H1 (cell line): ENCODE measurements around the gene ZC3H8.

Source experiments
- EP300 ChIP-seq, 2 experiments: IDR thresholded peaks; 1 replicate in 1 of 2; 2 replicates in 1 of 2; pipeline ENCODE4 v1.6.1; 2011 to 2012; ENCODE audit warnings: low read depth in 2 of 2, low read length in 2 of 2, mild to moderate bottlenecking in 2 of 2, borderline replicate concordance in 1 of 2, inconsistent platforms in 1 of 2, moderate library complexity in 1 of 2
- EZH2 ChIP-seq: fragments of 200-600 bp; sonication (generic); IDR thresholded peaks from 2 replicates; pipeline ENCODE4 v1.7.1; 2012; ENCODE audit warnings: low read depth, mild to moderate bottlenecking, moderate library complexity, low read length, inconsistent platforms; ENCODE audit not compliant: severe bottlenecking
- MAFK ChIP-seq: IDR thresholded peaks from 2 replicates; pipeline ENCODE4 v1.6.1; 2012; ENCODE audit warnings: low read depth, mild to moderate bottlenecking, improper control_type of control experiment, low read length
- NANOG ChIP-seq: IDR thresholded peaks from 2 replicates; pipeline ENCODE4 v1.6.1; 2011; ENCODE audit warnings: low read length, low read depth, mild to moderate bottlenecking, inconsistent platforms; ENCODE audit not compliant: insufficient read depth, poor library complexity, severe bottlenecking
- POLR2A ChIP-seq, 2 experiments: IDR thresholded peaks; 1 replicate in 1 of 2; 2 replicates in 1 of 2; pipeline ENCODE4 v1.6.1; 2011; ENCODE audit warnings: low read depth in 2 of 2, low read length in 2 of 2, mild to moderate bottlenecking in 2 of 2; ENCODE audit errors: control extremely low read depth in 1 of 2
- TBP ChIP-seq: IDR thresholded peaks from 2 replicates; pipeline ENCODE4 v1.6.1; 2011; ENCODE audit warnings: low read depth, low read length, improper control_type of control experiment
- ZNF274 ChIP-seq: IDR thresholded peaks from 2 replicates; pipeline ENCODE4 v1.7.0; 2012; ENCODE audit warnings: low read length, borderline replicate concordance; ENCODE audit errors: extremely low read depth
- TF ChIP-seq, protein P1 (sequence below): IDR thresholded peaks from 2 replicates; pipeline ENCODE4 v1.6.1; 2012; ENCODE audit warnings: low read length, inconsistent platforms
- TF ChIP-seq, protein P2 (sequence below), 3 experiments: IDR thresholded peaks; 1 replicate in 2 of 3; 2 replicates in 1 of 3; pipeline versions ENCODE4 v1.5.1 to v1.6.1; 2011; ENCODE audit warnings: low read length in 3 of 3, mild to moderate bottlenecking in 3 of 3, inconsistent platforms in 2 of 3, low read depth in 1 of 3, moderate library complexity in 1 of 3; ENCODE audit not compliant: insufficient read depth in 1 of 3; ENCODE audit errors: control extremely low read depth in 1 of 3

DNA sequence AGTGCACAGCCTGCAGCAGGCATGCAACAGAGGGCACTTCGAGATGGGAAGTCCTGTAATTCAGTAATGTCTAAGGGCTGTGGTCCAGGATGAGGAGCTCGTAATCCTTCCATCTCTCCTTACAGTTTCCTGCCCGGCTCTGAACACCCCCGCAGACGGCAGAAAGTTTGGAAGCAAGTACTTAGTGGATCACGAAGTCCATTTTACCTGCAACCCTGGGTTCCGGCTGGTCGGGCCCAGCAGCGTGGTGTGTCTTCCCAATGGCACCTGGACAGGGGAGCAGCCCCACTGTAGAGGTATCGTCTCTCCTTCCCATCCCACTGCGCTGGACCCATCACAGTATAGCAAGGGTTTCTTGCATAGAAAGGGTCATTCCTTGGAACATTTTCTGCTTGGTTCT is 90.0 kb downstream of the ZC3H8 start:
- TF ChIP-seq TBP: no peak
- no peak for TF ChIP-seq EZH2
- TF ChIP-seq POLR2A (IDR thresholded peaks at IDR 0.05; ENCODE audit: control extremely low read depth in 1 of 2, low read depth in 2 of 2, low read length in 2 of 2): no peak
- TF ChIP-seq, protein P1, sequence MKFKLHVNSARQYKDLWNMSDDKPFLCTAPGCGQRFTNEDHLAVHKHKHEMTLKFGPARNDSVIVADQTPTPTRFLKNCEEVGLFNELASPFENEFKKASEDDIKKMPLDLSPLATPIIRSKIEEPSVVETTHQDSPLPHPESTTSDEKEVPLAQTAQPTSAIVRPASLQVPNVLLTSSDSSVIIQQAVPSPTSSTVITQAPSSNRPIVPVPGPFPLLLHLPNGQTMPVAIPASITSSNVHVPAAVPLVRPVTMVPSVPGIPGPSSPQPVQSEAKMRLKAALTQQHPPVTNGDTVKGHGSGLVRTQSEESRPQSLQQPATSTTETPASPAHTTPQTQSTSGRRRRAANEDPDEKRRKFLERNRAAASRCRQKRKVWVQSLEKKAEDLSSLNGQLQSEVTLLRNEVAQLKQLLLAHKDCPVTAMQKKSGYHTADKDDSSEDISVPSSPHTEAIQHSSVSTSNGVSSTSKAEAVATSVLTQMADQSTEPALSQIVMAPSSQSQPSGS: no peak
- TF ChIP-seq, protein P2, sequence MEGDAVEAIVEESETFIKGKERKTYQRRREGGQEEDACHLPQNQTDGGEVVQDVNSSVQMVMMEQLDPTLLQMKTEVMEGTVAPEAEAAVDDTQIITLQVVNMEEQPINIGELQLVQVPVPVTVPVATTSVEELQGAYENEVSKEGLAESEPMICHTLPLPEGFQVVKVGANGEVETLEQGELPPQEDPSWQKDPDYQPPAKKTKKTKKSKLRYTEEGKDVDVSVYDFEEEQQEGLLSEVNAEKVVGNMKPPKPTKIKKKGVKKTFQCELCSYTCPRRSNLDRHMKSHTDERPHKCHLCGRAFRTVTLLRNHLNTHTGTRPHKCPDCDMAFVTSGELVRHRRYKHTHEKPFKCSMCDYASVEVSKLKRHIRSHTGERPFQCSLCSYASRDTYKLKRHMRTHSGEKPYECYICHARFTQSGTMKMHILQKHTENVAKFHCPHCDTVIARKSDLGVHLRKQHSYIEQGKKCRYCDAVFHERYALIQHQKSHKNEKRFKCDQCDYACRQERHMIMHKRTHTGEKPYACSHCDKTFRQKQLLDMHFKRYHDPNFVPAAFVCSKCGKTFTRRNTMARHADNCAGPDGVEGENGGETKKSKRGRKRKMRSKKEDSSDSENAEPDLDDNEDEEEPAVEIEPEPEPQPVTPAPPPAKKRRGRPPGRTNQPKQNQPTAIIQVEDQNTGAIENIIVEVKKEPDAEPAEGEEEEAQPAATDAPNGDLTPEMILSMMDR (IDR thresholded peaks at IDR 0.05; ENCODE audit: control extremely low read depth in 1 of 3, insufficient read depth in 1 of 3, low read depth in 1 of 3, low read length in 3 of 3): no peak
- TF ChIP-seq NANOG: no peak
- no peak for TF ChIP-seq MAFK
- no peak for TF ChIP-seq EP300 (IDR thresholded peaks at IDR 0.05; ENCODE audit: borderline replicate concordance in 1 of 2, low read depth in 2 of 2, low read length in 2 of 2)
- TF ChIP-seq ZNF274: no peak
